Measurements from ENCODE around the gene TCL1A. TPM values are rescaled to one million over a fixed set of nuclear protein-coding genes. Genes with fewer than 3 reads are reported as not detected.

TCL1A gene, protein sequence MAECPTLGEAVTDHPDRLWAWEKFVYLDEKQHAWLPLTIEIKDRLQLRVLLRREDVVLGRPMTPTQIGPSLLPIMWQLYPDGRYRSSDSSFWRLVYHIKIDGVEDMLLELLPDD
- not detected for polyA plus RNA-seq (2012; ENCODE audit: insufficient read length, low read depth)

- no peak for TF ChIP-seq FOXP2 (optimal IDR thresholded peaks at IDR 0.05; ENCODE audit: borderline replicate concordance, extremely low read depth, extremely low read length, insufficient read depth)
- no peak for TF ChIP-seq SIN3A (IDR thresholded peaks at IDR 0.05; ENCODE audit: borderline replicate concordance, insufficient read depth, low read length)
- TF ChIP-seq POLR2AphosphoS5 (IDR thresholded peaks at IDR 0.05; ENCODE audit: low read depth, low read length) = no peak
- TF ChIP-seq, protein P1, sequence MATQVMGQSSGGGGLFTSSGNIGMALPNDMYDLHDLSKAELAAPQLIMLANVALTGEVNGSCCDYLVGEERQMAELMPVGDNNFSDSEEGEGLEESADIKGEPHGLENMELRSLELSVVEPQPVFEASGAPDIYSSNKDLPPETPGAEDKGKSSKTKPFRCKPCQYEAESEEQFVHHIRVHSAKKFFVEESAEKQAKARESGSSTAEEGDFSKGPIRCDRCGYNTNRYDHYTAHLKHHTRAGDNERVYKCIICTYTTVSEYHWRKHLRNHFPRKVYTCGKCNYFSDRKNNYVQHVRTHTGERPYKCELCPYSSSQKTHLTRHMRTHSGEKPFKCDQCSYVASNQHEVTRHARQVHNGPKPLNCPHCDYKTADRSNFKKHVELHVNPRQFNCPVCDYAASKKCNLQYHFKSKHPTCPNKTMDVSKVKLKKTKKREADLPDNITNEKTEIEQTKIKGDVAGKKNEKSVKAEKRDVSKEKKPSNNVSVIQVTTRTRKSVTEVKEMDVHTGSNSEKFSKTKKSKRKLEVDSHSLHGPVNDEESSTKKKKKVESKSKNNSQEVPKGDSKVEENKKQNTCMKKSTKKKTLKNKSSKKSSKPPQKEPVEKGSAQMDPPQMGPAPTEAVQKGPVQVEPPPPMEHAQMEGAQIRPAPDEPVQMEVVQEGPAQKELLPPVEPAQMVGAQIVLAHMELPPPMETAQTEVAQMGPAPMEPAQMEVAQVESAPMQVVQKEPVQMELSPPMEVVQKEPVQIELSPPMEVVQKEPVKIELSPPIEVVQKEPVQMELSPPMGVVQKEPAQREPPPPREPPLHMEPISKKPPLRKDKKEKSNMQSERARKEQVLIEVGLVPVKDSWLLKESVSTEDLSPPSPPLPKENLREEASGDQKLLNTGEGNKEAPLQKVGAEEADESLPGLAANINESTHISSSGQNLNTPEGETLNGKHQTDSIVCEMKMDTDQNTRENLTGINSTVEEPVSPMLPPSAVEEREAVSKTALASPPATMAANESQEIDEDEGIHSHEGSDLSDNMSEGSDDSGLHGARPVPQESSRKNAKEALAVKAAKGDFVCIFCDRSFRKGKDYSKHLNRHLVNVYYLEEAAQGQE (IDR thresholded peaks at IDR 0.05; ENCODE audit: insufficient read depth in 1 of 2, low read depth in 2 of 2, low read length in 2 of 2) = no peak
- TF ChIP-seq TAF1 (IDR thresholded peaks at IDR 0.05; ENCODE audit: borderline replicate concordance, insufficient read depth, low read length) = no peak
Observed at GRCh38 chr14:95713596-95714371, at the start of gene TCL1A. TCL1A (minus strand) TSS chr14:95714125; CDS start chr14:95714066, 59 bp downstream.

GRCh38 chr14:95761436-95761835 is 47.5 kb upstream of the TCL1A start:
- no peak for TF ChIP-seq FOXP2 (optimal IDR thresholded peaks at IDR 0.05; ENCODE audit: borderline replicate concordance, extremely low read depth, extremely low read length, insufficient read depth)
- TF ChIP-seq SIN3A (IDR thresholded peaks at IDR 0.05; ENCODE audit: borderline replicate concordance, insufficient read depth, low read length) = no peak
- no peak for TF ChIP-seq POLR2AphosphoS5 (IDR thresholded peaks at IDR 0.05; ENCODE audit: low read depth, low read length)
- no peak for TF ChIP-seq TAF1 (IDR thresholded peaks at IDR 0.05; ENCODE audit: borderline replicate concordance, insufficient read depth, low read length)
- TF ChIP-seq, protein P1 (IDR thresholded peaks at IDR 0.05; ENCODE audit: insufficient read depth in 1 of 2, low read depth in 2 of 2, low read length in 2 of 2) = no peak

- no peak for TF ChIP-seq POLR2AphosphoS5 (IDR thresholded peaks at IDR 0.05; ENCODE audit: low read depth, low read length)
- TF ChIP-seq, protein P1 (IDR thresholded peaks at IDR 0.05; ENCODE audit: insufficient read depth in 1 of 2, low read depth in 2 of 2, low read length in 2 of 2) = no peak
Observed at GRCh38 chr14:95760596-95760995, 46.7 kb upstream of the TCL1A start.

- TF ChIP-seq SIN3A (IDR thresholded peaks at IDR 0.05; ENCODE audit: borderline replicate concordance, insufficient read depth, low read length) = no peak
- TF ChIP-seq, protein P1 (IDR thresholded peaks at IDR 0.05; ENCODE audit: insufficient read depth in 1 of 2, low read depth in 2 of 2, low read length in 2 of 2) = no peak
- TF ChIP-seq FOXP2 (optimal IDR thresholded peaks at IDR 0.05; ENCODE audit: borderline replicate concordance, extremely low read depth, extremely low read length, insufficient read depth) = no peak
- no peak for TF ChIP-seq POLR2AphosphoS5 (IDR thresholded peaks at IDR 0.05; ENCODE audit: low read depth, low read length)
- TF ChIP-seq TAF1 (IDR thresholded peaks at IDR 0.05; ENCODE audit: borderline replicate concordance, insufficient read depth, low read length) = no peak
Observed at GRCh38 chr14:95759941-95760340, 46.0 kb upstream of the TCL1A start.

Data from PFSK-1 (cell line).